Uterus (tissue), 2 donors: ENCODE measurements around the gene SERTAD1.

Source experiments
- CTCF ChIP-seq, 4 experiments: fragments of 200-600 bp in 2 of 4; fragments of 450-650 bp in 2 of 4; sonication (generic) in 2 of 4; IDR thresholded peaks; one replicate each; pipeline ENCODE4 v1.5.1; 2016 to 2019; ENCODE audit warnings: antibody characterized with exemption in 4 of 4, mild to moderate bottlenecking in 2 of 4, moderate library complexity in 1 of 4
- POLR2A ChIP-seq, 2 donors: fragments of 450-650 bp; IDR thresholded peaks; one replicate each; pipeline ENCODE4 v1.6.1; 2016; ENCODE audit warnings: antibody characterized with exemption in 2 of 2, mild to moderate bottlenecking in 1 of 2, moderate library complexity in 1 of 2

- no peak for TF ChIP-seq CTCF (IDR thresholded peaks at IDR 0.05)
- no peak for TF ChIP-seq POLR2A (IDR thresholded peaks at IDR 0.05)
These were observed 28.3 kb downstream of the SERTAD1 start for GRCh38 chr19:40397568-40397906.
